ENCODE measurements around the gene EXT2.

The EXT2 gene

DNA sequence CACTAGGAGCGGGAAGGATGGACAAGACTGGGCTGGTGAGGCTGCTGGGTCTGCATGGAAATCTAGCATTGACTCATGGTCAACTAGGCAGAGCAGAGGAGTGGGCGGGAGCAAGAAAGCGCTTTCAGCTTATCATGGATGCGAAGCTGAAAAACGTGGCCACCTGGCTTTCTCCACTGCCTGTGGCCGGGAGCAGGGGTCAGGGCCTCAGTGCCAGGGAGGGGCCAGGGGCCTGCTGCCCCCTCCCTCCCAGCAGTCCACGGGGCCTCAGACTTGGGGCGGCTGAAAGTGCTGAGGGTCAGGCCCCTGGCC is 168.9 kb downstream of the EXT2 start:
- H3K79me2 ChIP-seq (ENCODE audit: insufficient read depth, low read length): no peaks in the 10 kb centered on the region
- no peaks in the 10 kb centered on the region for H3K36me3 ChIP-seq (ENCODE audit: insufficient read depth, low read length)
- H3K4me3 ChIP-seq (ENCODE audit: low read length, poor library complexity, severe bottlenecking): no peak overlapping the region
- H3K9ac ChIP-seq (ENCODE audit: low read depth, low read length, poor library complexity, severe bottlenecking): no peak overlapping the region
- TF ChIP-seq, protein P1, sequence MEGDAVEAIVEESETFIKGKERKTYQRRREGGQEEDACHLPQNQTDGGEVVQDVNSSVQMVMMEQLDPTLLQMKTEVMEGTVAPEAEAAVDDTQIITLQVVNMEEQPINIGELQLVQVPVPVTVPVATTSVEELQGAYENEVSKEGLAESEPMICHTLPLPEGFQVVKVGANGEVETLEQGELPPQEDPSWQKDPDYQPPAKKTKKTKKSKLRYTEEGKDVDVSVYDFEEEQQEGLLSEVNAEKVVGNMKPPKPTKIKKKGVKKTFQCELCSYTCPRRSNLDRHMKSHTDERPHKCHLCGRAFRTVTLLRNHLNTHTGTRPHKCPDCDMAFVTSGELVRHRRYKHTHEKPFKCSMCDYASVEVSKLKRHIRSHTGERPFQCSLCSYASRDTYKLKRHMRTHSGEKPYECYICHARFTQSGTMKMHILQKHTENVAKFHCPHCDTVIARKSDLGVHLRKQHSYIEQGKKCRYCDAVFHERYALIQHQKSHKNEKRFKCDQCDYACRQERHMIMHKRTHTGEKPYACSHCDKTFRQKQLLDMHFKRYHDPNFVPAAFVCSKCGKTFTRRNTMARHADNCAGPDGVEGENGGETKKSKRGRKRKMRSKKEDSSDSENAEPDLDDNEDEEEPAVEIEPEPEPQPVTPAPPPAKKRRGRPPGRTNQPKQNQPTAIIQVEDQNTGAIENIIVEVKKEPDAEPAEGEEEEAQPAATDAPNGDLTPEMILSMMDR (conservative IDR thresholded peaks at IDR 0.05; ENCODE audit: low read length): no peak
- no peak for TF ChIP-seq EZH2phosphoT487 (IDR thresholded peaks at IDR 0.05; ENCODE audit: borderline replicate concordance)
- no peak overlapping the region for H2AFZ ChIP-seq (ENCODE audit: low read length)
- no peaks in the 10 kb centered on the region for H4K20me1 ChIP-seq (ENCODE audit: insufficient read depth, low read length, poor library complexity, severe bottlenecking)
- H3K4me2 ChIP-seq (ENCODE audit: low read depth, low read length, poor library complexity, severe bottlenecking): no peak overlapping the region
- no peaks in the 10 kb centered on the region for H3F3A ChIP-seq (ENCODE audit: low read depth)
- H3K9me2 ChIP-seq (replicated peaks; ENCODE audit: low read depth, low read length): no peaks in the 10 kb centered on the region
- no peaks in the 10 kb centered on the region for H3K9me3 ChIP-seq (ENCODE audit: insufficient read depth, low read depth, low read length)
- H3K27me3 ChIP-seq (ENCODE audit: insufficient read depth, low read length, poor library complexity, severe bottlenecking): no peaks in the 10 kb centered on the region
- H3K4me1 ChIP-seq (ENCODE audit: insufficient read depth, low read length, poor library complexity, severe bottlenecking): peaks cover 15% of the 10 kb centered on the region

GRCh38 chr11:44264761-44265160 is 169.3 kb downstream of the EXT2 start:
- H3F3A ChIP-seq (ENCODE audit: low read depth): no peaks in the 10 kb centered on the region
- no peak overlapping the region for H3K9ac ChIP-seq (ENCODE audit: low read depth, low read length, poor library complexity, severe bottlenecking)
- H3K9me2 ChIP-seq (replicated peaks; ENCODE audit: low read depth, low read length): no peaks in the 10 kb centered on the region
- H4K20me1 ChIP-seq (ENCODE audit: insufficient read depth, low read length, poor library complexity, severe bottlenecking): no peaks in the 10 kb centered on the region
- no peaks in the 10 kb centered on the region for H3K36me3 ChIP-seq (ENCODE audit: insufficient read depth, low read length)
- TF ChIP-seq, protein P1 (conservative IDR thresholded peaks at IDR 0.05; ENCODE audit: low read length): no peak
- TF ChIP-seq EZH2phosphoT487 (IDR thresholded peaks at IDR 0.05; ENCODE audit: borderline replicate concordance): no peak
- H3K79me2 ChIP-seq (ENCODE audit: insufficient read depth, low read length): no peaks in the 10 kb centered on the region
- no peak overlapping the region for H3K4me2 ChIP-seq (ENCODE audit: low read depth, low read length, poor library complexity, severe bottlenecking)
- H2AFZ ChIP-seq (ENCODE audit: low read length): no peak overlapping the region
- H3K9me3 ChIP-seq (ENCODE audit: insufficient read depth, low read depth, low read length): no peaks in the 10 kb centered on the region
- H3K4me3 ChIP-seq (ENCODE audit: low read length, poor library complexity, severe bottlenecking): no peak overlapping the region
- no peaks in the 10 kb centered on the region for H3K27me3 ChIP-seq (ENCODE audit: insufficient read depth, low read length, poor library complexity, severe bottlenecking)
- H3K4me1 ChIP-seq (ENCODE audit: insufficient read depth, low read length, poor library complexity, severe bottlenecking): peaks cover 15% of the 10 kb centered on the region

DNA sequence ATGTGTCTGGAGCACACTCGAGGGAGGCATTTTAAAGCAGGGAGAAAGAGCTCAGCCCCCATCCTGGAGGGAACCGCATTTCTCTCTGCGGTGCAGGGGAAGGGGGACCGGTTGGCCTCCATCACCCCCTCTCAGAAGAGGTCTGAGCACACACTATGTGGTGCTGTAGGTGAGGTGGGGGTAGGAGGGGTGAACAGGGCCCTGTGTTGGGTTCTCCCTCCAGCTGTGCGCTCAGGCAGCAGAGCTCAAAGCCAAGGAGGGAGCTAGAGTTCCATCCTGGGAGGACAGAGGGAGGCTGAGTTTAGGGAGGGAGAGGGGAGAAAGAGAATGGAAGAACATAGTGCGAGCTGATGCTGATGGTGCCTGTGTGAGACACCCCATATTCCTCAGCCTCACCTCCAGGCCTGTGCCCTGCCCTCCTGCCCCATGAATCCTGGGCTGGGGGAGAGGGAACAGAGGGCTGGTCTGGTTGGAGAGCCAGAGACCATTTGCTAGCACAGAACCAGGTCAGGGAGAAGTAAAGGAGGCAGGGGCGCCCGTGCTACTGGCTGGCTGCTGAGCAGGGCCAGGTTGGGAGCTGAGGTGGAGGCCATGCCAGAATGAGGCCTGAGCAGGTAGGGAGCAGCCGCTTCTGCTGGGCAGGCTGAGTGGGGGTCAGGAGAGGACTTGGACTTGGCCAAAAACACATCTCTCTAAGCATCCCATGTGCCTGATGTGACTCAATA is 170.7 kb downstream of the EXT2 start:
- Histone ChIP-seq H3K4me2 (ENCODE audit: low read depth, low read length, poor library complexity, severe bottlenecking) (no peak overlapping the region), H3K4me1 (ENCODE audit: insufficient read depth, low read length, poor library complexity, severe bottlenecking) (peaks cover 15% of the 10 kb centered on the region), H2AFZ (ENCODE audit: low read length) (no peak overlapping the region)

More for the DNA sequence above, 170.7 kb downstream of the EXT2 start:
- H3K9me3 ChIP-seq (ENCODE audit: insufficient read depth, low read depth, low read length): no peaks in the 10 kb centered on the region
- H3F3A ChIP-seq (ENCODE audit: low read depth): no peaks in the 10 kb centered on the region
- H4K20me1 ChIP-seq (ENCODE audit: insufficient read depth, low read length, poor library complexity, severe bottlenecking): no peaks in the 10 kb centered on the region
- no peaks in the 10 kb centered on the region for H3K79me2 ChIP-seq (ENCODE audit: insufficient read depth, low read length)
- H3K36me3 ChIP-seq (ENCODE audit: insufficient read depth, low read length): no peaks in the 10 kb centered on the region
- no peaks in the 10 kb centered on the region for H3K27me3 ChIP-seq (ENCODE audit: insufficient read depth, low read length, poor library complexity, severe bottlenecking)
- no peak overlapping the region for H3K9ac ChIP-seq (ENCODE audit: low read depth, low read length, poor library complexity, severe bottlenecking)
- H3K9me2 ChIP-seq (replicated peaks; ENCODE audit: low read depth, low read length): no peaks in the 10 kb centered on the region
- no peak for TF ChIP-seq EZH2phosphoT487 (IDR thresholded peaks at IDR 0.05; ENCODE audit: borderline replicate concordance)
- TF ChIP-seq, protein P1 (conservative IDR thresholded peaks at IDR 0.05; ENCODE audit: low read length): no peak
- H3K4me3 ChIP-seq (ENCODE audit: low read length, poor library complexity, severe bottlenecking): no peak overlapping the region

Data from Loucy (cell line).